HL-60 (cell line): ENCODE measurements around the gene STX8.

Experiments used
- DNase-seq, 2 experiments: peaks; one replicate each; pipeline ENCODE4 v3.0.0-alpha.2; 2010 to 2020; ENCODE audit warnings: low read depth in 1 of 2, low spot score in 1 of 2
- H3K27ac ChIP-seq: fragments of 250-450 bp; sonication (Bioruptor Pico); replicated peaks from 2 replicates; pipeline ENCODE4 v1.5.1; 2020; ENCODE audit warnings: mild to moderate bottlenecking, moderate library complexity
- H3K27me3 ChIP-seq: fragments of 250-450 bp; sonication (Bioruptor Pico); 2 replicates; pipeline ENCODE4 v1.5.1; 2021; ENCODE audit warnings: mild to moderate bottlenecking, moderate library complexity; ENCODE audit not compliant: insufficient read depth, poor library complexity, severe bottlenecking
- H3K4me3 ChIP-seq: replicated peaks from 2 replicates; pipeline ENCODE4 v1.5.1; 2011; ENCODE audit warnings: mild to moderate bottlenecking, control low read depth, low read length; ENCODE audit not compliant: insufficient read depth
- GABPA ChIP-seq: IDR thresholded peaks from 2 replicates; pipeline ENCODE4 v1.6.1; 2012; ENCODE audit warnings: low read depth
- POLR2AphosphoS5 ChIP-seq: IDR thresholded peaks from 2 replicates; pipeline ENCODE4 v1.6.1; 2012; ENCODE audit warnings: low read depth
- REST ChIP-seq: IDR thresholded peaks from 2 replicates; pipeline ENCODE4 v1.6.1; 2012; ENCODE audit warnings: low read depth; ENCODE audit not compliant: insufficient replicate concordance
- SPI1 ChIP-seq: IDR thresholded peaks from 2 replicates; pipeline ENCODE4 v1.6.1; 2012; ENCODE audit warnings: low read depth, mild to moderate bottlenecking, borderline replicate concordance
- TF ChIP-seq, protein P1 (sequence below): IDR thresholded peaks from one replicate; pipeline ENCODE4 v1.5.1; 2011; ENCODE audit warnings: low read length, control low read depth, inconsistent platforms; ENCODE audit not compliant: insufficient read depth

The STX8 gene

DNA sequence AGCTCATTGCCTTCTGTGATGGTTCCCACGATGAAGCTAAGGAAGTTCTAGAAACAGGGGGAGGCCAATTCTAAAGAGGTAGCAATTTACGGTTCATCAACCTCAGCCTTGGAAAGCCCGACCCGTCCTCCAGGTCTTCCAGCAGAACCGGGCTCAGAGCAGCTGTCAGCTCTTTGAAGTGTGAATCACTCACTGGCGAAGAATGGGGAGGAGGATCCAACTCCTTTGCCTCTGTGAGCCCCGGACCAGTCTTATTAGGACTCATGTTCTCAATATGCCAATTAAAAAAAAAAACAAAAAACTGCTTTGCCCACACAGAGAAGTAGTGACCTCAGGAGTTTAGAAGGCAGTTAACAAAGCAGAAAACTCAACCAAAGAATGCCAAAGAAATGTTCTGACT, 31.4 kb downstream of the STX8 start:
- no peak for DNase-seq
- TF ChIP-seq, protein P1, sequence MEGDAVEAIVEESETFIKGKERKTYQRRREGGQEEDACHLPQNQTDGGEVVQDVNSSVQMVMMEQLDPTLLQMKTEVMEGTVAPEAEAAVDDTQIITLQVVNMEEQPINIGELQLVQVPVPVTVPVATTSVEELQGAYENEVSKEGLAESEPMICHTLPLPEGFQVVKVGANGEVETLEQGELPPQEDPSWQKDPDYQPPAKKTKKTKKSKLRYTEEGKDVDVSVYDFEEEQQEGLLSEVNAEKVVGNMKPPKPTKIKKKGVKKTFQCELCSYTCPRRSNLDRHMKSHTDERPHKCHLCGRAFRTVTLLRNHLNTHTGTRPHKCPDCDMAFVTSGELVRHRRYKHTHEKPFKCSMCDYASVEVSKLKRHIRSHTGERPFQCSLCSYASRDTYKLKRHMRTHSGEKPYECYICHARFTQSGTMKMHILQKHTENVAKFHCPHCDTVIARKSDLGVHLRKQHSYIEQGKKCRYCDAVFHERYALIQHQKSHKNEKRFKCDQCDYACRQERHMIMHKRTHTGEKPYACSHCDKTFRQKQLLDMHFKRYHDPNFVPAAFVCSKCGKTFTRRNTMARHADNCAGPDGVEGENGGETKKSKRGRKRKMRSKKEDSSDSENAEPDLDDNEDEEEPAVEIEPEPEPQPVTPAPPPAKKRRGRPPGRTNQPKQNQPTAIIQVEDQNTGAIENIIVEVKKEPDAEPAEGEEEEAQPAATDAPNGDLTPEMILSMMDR: no peak
- TF ChIP-seq SPI1 (no peak), GABPA (no peak), POLR2AphosphoS5 (no peak), REST (no peak)
- H3K27ac ChIP-seq: no peak overlapping the region
- no peak overlapping the region for H3K4me3 ChIP-seq
- no peaks in the 10 kb centered on the region for H3K27me3 ChIP-seq

DNA sequence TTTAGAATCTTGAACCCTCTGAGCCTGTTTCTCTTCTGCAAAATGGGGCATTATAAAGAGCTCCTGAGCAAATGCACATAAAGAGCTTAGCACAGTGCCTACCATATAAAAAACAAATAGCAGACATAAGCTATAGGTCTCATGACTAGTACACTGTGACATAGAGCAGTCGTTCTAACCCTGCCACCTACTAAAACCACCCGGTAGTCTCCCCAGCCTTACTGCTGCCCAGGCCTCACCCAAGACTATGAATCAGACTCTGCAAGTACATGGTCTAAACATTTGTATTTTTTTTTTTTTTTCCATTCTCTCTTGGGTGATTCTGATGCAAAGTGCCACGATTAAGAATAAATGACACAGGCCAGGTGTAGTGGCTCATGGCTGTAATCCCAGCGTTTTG, 33.9 kb downstream of the STX8 start:
- no peak for DNase-seq
- TF ChIP-seq GABPA (no peak), REST (no peak), SPI1 (no peak), POLR2AphosphoS5 (no peak)
- TF ChIP-seq, protein P1: no peak
- Histone ChIP-seq H3K27me3 (no peaks in the 10 kb centered on the region), H3K4me3 (no peak overlapping the region), H3K27ac (no peak overlapping the region)

GRCh38 chr17:9538626-9539025, 37.0 kb downstream of the STX8 start:
- no peak overlapping the region for H3K4me3 ChIP-seq
- no peaks in the 10 kb centered on the region for H3K27me3 ChIP-seq
- TF ChIP-seq GABPA (no peak), POLR2AphosphoS5 (no peak), REST (no peak), SPI1 (no peak)
- TF ChIP-seq, protein P1: no peak
- DNase-seq: no peak
- no peak overlapping the region for H3K27ac ChIP-seq
